Astrocyte (in vitro differentiated cells and primary cell): Measurements from ENCODE around the gene NBPF12.
"Not testable (repeated sequence)": the region's sequence is repeated elsewhere in the genome, so short reads cannot be mapped to it uniquely, and the experiment has no call there.

Experiments
- EZH2 ChIP-seq: IDR thresholded peaks from 2 replicates; pipeline ENCODE4 v1.6.1; 2012; ENCODE audit warnings: mild to moderate bottlenecking, low read length, inconsistent platforms; ENCODE audit not compliant: insufficient read depth
- TF ChIP-seq, protein P1 (sequence below): IDR thresholded peaks from 2 replicates; pipeline ENCODE4 v1.5.1; 2011; ENCODE audit warnings: low read depth, mild to moderate bottlenecking, inconsistent platforms, low read length, moderate library complexity; ENCODE audit not compliant: insufficient read depth

DNA sequence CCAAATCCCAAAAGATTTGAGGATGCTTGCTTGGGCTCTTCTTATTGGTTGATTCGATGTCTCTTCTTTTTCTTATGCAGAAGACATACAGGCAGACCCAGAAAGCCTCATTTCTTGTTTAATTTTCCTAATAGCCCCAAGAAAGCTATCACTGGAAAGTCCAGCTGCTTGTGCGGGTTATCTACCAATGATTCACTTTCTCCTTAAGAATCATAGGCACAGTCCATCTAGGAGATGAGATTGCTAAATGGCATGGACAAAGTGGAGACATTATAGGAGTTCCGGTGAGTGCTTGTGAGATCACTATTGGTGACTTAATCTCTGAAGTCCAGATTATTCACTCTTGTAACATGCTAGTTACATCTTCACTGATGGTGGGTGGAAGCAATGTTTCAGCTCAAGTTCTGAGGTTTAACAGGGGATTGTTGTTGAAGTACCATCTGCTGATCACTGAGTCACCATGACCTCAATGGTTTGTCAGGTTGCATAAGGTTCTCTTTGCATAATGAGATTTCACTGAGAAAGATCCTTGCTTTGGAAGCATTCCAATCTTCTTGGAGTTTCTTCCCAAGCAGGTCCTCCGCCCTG lies 92.0 kb downstream of the NBPF12 start:
- TF ChIP-seq, protein P1, sequence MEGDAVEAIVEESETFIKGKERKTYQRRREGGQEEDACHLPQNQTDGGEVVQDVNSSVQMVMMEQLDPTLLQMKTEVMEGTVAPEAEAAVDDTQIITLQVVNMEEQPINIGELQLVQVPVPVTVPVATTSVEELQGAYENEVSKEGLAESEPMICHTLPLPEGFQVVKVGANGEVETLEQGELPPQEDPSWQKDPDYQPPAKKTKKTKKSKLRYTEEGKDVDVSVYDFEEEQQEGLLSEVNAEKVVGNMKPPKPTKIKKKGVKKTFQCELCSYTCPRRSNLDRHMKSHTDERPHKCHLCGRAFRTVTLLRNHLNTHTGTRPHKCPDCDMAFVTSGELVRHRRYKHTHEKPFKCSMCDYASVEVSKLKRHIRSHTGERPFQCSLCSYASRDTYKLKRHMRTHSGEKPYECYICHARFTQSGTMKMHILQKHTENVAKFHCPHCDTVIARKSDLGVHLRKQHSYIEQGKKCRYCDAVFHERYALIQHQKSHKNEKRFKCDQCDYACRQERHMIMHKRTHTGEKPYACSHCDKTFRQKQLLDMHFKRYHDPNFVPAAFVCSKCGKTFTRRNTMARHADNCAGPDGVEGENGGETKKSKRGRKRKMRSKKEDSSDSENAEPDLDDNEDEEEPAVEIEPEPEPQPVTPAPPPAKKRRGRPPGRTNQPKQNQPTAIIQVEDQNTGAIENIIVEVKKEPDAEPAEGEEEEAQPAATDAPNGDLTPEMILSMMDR, result not testable (repeated sequence)
- not testable (repeated sequence) for TF ChIP-seq EZH2
